ENCODE results near the gene PRB4. TPM values are rescaled to one million over a fixed set of nuclear protein-coding genes. Genes with fewer than 3 reads are reported as not detected.

Gene PRB4
- total and polyA plus RNA-seq, 2 of the 8 experiments (the other 6 are each of a cell fraction or from before 2014, with no cell fraction given), result not detected

DNA sequence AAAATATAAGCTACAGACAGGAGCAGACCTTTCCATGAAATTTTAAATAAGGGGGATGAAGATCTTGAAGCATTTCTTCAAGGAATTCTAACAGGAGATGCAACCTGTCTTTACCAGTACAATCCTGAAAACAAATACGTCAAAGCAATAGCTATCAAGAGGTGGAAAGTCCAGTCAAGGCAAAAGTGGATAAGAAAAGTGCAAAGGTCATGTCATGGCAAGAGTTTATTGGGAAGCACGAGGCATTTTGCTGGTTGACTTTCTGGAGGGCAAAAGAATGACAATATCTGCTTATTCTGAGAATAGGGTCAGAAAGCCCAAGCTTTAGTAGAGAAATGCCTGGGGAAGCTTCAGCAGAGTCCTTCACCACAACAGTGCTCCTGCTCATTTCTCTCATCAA is 34.3 kb upstream of the PRB4 start (continued):
- TF ChIP-seq JUN (IDR thresholded peaks at IDR 0.05; ENCODE audit: low read depth, low read length), result no peak
- TF ChIP-seq CTBP2 (IDR thresholded peaks at IDR 0.05; ENCODE audit: borderline replicate concordance, insufficient read depth, insufficient read length, low read length), result no peak
- TF ChIP-seq FOSL1 (IDR thresholded peaks at IDR 0.05; ENCODE audit: insufficient read depth, low read depth, low read length), result no peak
- TF ChIP-seq ASH2L (IDR thresholded peaks at IDR 0.05; ENCODE audit: low read length), result no peak
- TF ChIP-seq, protein P1, sequence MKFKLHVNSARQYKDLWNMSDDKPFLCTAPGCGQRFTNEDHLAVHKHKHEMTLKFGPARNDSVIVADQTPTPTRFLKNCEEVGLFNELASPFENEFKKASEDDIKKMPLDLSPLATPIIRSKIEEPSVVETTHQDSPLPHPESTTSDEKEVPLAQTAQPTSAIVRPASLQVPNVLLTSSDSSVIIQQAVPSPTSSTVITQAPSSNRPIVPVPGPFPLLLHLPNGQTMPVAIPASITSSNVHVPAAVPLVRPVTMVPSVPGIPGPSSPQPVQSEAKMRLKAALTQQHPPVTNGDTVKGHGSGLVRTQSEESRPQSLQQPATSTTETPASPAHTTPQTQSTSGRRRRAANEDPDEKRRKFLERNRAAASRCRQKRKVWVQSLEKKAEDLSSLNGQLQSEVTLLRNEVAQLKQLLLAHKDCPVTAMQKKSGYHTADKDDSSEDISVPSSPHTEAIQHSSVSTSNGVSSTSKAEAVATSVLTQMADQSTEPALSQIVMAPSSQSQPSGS (IDR thresholded peaks at IDR 0.05; ENCODE audit: low read length), result no peak
- no peak for TF ChIP-seq RBBP5 (IDR thresholded peaks at IDR 0.05; ENCODE audit: borderline replicate concordance, low read depth, low read length)

Data from H1 (cell line).